GM18526 (cell line): ENCODE data around the gene CCDC6.

Experiments
- POLR2A ChIP-seq: IDR thresholded peaks from 3 replicates; pipeline ENCODE4 v1.6.1; 2011; ENCODE audit not compliant: insufficient read length; ENCODE audit errors: extremely low read depth

CCDC6 gene

GRCh38 chr10:59872892-59873463 is 33.4 kb downstream of the CCDC6 start:
- no peak for TF ChIP-seq POLR2A

GRCh38 chr10:59870152-59870551 is 36.2 kb downstream of the CCDC6 start:
- no peak for TF ChIP-seq POLR2A

- no peak for TF ChIP-seq POLR2A
Measured at GRCh38 chr10:59869594-59869940, 36.8 kb downstream of the CCDC6 start.

- no peak for TF ChIP-seq POLR2A
Measured at GRCh38 chr10:59868696-59869593, 37.4 kb downstream of the CCDC6 start.

GRCh38 chr10:59867590-59867989 is 38.8 kb downstream of the CCDC6 start:
- TF ChIP-seq POLR2A = no peak

- TF ChIP-seq POLR2A = no peak
Measured at GRCh38 chr10:59865101-59865500, 41.3 kb downstream of the CCDC6 start.

- no peak for TF ChIP-seq POLR2A
Measured at GRCh38 chr10:59864141-59864962, 42.0 kb downstream of the CCDC6 start.

GRCh38 chr10:59859570-59859969 is 46.8 kb downstream of the CCDC6 start:
- TF ChIP-seq POLR2A = no peak

- TF ChIP-seq POLR2A = no peak
Measured at GRCh38 chr10:59857921-59858320, 48.4 kb downstream of the CCDC6 start.

GRCh38 chr10:59857049-59857448 is 49.3 kb downstream of the CCDC6 start:
- no peak for TF ChIP-seq POLR2A

GRCh38 chr10:59856104-59856503 is 50.3 kb downstream of the CCDC6 start:
- no peak for TF ChIP-seq POLR2A

- no peak for TF ChIP-seq POLR2A
Measured at GRCh38 chr10:59854571-59854970, 51.8 kb downstream of the CCDC6 start.

GRCh38 chr10:59852670-59853069 is 53.7 kb downstream of the CCDC6 start:
- TF ChIP-seq POLR2A = no peak

- TF ChIP-seq POLR2A = no peak
Measured at GRCh38 chr10:59851864-59852263, 54.5 kb downstream of the CCDC6 start.

GRCh38 chr10:59847888-59848287 is 58.5 kb downstream of the CCDC6 start:
- no peak for TF ChIP-seq POLR2A

GRCh38 chr10:59847326-59847725 is 59.0 kb downstream of the CCDC6 start:
- no peak for TF ChIP-seq POLR2A

- no peak for TF ChIP-seq POLR2A
Measured at GRCh38 chr10:59844436-59844835, 61.9 kb downstream of the CCDC6 start.

- no peak for TF ChIP-seq POLR2A
Measured at GRCh38 chr10:59843748-59844147, 62.6 kb downstream of the CCDC6 start.
